GM21576 (cell line): ENCODE data around the gene RTN4RL1.

Experiments
- ATAC-seq: cut with Tn5 transposase; IDR thresholded peaks from one replicate; pipeline ENCODE4 v1.9.1; 2021; ENCODE audit warnings: mild to moderate bottlenecking, moderate library complexity; ENCODE audit not compliant: unreplicated experiment

Gene RTN4RL1

DNA sequence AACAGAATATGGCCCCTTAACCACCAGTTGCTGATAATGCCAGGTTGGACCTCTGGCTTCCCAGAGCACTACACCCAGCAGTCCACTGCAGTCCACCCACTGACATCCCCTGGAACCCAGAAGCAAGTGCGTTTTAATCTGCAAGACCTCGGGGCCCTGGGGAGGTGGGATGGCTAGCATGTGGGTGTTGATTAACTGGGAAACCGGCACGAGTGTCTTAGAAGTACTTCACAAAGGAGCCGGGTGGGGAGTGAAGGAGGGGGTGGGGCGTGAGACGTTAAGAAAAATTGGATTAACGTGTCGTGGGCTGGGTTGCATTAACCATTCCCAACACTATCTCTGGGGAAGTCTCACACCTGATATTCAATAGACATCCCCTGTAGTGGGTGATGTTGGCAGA, 23.7 kb upstream of the RTN4RL1 start:
- no peak for ATAC-seq

GRCh38 chr17:2047590-2047989, 22.5 kb upstream of the RTN4RL1 start:
- no peak for ATAC-seq

DNA sequence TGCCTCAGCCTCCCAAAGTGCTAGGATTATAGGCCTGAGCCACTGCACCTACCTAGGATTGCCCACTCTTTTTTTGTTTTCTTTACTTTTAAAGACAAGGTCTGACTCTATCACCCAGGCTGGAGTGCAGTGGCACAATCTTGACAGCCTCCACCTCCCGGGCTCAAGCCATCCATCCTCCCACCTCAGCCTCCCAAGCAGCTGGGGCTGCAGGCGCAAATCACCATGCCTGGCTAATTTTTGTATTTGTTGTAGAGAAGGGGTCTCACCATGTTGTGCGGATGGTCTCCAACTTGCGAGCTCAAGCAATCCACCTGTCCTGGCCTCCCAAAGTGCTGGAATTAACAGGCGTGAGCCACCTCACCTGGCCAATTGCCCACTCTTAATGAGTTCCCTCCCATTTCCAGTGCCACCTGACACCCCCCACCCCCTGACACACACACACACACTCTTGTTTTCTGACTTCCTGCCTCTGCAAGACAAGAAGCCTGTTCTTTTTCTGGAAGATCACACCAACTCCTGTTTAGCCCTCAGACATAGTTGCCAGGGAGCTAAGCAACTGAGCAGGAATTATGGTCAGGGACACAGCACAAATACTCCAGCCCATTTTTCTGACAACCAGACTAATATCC, 19.2 kb upstream of the RTN4RL1 start:
- ATAC-seq, result no peak

DNA sequence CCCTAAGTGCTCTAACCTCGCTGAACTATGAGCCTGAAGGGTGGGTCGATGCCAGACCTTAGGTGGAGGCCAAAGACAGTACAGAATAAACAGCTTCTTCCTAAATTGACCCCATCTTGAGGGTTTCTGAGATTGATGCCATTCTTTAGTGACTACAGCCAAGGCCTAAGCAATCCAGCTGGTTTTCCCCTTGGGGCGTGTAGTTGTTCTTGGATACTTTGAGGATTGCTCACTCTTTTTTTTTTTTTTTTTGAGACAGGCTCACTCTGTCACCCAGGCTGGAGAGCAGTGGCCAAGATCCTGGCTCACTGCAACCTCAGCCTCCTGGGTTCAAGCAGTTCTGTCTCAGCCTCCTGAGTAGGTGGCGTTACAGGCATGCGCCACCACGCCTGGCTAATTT, 18.7 kb upstream of the RTN4RL1 start:
- ATAC-seq, result no peak

GRCh38 chr17:2042933-2043332, 17.8 kb upstream of the RTN4RL1 start:
- no peak for ATAC-seq

- ATAC-seq, result no peak
Observed at GRCh38 chr17:2042390-2042847, 17.3 kb upstream of the RTN4RL1 start.

GRCh38 chr17:2041561-2042389, 16.6 kb upstream of the RTN4RL1 start, which contains the start of gene OVCA2:
Gene OVCA2, plus strand, starts transcription at chr17:2042022. Its CDS starts 26 bp downstream, at chr17:2042048.
- peak; percentile 89 for ATAC-seq

GRCh38 chr17:2040942-2041560, 15.9 kb upstream of the RTN4RL1 start:
- no peak for ATAC-seq

GRCh38 chr17:2040219-2040827, 15.2 kb upstream of the RTN4RL1 start:
- no peak for ATAC-seq

DNA sequence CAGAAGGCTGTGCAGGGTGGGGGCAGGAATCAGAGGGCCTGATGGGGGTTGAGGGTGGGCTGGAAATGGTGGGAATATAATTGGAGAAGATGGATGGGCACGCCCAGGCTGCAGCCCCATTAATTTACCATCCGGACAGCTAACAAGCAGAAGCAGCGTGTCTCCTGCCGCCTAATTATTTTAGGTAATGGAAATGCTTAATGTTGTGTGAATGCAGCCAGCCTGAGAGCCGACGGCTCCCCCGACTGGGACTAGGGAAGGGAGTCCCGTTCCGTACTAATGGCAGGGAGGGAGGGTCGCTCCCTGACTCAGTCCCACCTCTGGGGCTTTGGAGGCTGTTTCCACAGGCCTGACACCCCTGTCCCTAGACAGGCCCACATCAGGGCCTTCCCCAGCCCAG, 12.0 kb upstream of the RTN4RL1 start:
- ATAC-seq, result no peak

DNA sequence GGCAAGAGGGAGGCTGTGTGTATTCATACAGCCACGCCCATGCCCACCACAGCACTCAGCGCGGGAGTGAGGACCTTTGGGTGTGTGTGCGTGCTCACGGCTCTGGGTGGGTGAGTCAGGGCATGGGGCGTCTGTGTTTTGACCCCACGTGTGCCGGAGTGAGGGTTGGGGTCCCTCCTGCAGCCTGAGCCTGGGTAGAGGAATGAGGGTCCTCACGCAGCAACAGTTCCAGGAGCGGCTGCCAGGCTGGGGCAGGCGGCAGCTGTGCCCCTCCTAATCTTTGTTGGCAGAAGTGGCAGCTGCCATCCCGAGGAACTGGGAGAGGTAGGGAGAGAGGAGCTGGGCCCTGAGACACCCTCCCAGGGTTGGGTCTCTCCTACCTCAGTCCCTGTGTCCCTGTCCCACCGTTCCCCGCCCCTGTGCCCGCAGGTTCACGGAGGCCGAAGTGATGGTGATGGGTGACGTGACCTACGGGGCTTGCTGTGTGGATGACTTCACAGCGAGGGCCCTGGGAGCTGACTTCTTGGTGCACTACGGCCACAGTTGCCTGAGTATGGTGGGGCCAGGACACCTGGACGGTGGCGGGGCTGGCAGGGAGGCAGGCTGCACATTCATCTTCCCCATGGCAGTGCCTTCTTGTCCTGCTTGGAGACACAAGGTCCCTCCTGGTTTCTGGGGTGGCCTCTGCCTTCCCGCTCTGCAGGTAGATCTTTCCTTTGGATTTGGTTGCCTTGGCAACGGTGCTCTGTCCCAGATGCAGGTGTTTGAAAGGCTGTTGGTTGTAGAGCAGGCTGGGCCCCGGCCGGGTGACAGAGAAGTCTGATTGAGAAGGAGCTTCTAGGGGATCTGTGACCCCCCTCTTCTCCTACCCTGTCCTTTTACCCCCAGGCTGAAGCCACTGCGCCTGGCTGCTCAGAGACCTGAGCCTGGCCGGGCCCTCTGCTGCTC, 10.7 kb upstream of the RTN4RL1 start:
- no peak for ATAC-seq

- ATAC-seq, result no peak
Observed at GRCh38 chr17:2034806-2035540, 9.8 kb upstream of the RTN4RL1 start.

GRCh38 chr17:2034157-2034556, 9.0 kb upstream of the RTN4RL1 start:
- ATAC-seq, result no peak

DNA sequence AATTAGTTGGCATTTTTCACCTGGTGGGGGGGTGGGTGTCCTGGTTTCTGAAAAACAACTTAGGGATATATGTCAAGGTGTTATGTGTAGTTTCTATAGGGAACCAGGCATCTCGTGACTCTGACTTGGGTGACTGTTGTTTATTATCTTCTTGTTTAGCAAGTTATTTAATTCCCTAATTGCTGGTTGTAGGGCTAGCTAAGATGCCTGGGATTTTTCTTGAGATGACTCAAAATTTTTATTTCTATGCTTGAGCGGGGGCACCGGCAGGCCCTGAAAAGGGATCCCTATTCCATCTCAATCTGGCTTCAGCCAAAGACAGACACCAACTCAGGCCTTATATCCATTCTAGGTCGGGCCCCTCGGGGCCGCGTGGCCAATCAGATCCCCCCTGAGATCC, 8.0 kb upstream of the RTN4RL1 start:
- no peak for ATAC-seq

- no peak for ATAC-seq
Observed at GRCh38 chr17:2030779-2031163, 5.6 kb upstream of the RTN4RL1 start.

GRCh38 chr17:2029911-2030778, 5.0 kb upstream of the RTN4RL1 start, which contains the start of gene DPH1:
Gene DPH1, plus strand, starts transcription at chr17:2030153. Its CDS starts 17 bp downstream, at chr17:2030170.
- peak; percentile 56 for ATAC-seq

- no peak for ATAC-seq
Observed at GRCh38 chr17:2028737-2029136, 3.6 kb upstream of the RTN4RL1 start.

DNA sequence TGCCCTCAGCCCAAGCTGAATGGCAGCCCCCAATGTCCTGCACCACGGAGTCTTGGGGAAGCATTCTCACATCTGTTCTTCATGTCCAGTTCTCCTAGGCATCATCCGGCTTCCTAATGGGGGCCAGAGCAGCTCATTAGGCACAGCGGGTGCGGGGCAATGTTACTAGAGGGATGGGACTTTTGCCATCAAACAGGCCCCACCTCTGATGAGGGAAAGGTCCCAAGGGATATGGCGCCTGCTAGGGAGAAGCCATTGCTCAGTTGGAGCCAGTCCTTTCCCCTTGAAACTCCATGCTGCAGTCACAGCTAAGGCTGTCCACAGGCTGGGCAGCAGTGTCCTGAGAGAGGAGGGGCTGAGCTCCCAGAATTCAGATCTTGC, 3.1 kb upstream of the RTN4RL1 start:
- ATAC-seq, result no peak
